Measurements from ENCODE around the gene EFNA5. TPM values are rescaled to one million over a fixed set of nuclear protein-coding genes. Genes with fewer than 3 reads are reported as not detected.

The EFNA5 gene
- total and polyA plus RNA-seq, 2 of the 8 experiments (the other 6 are each of a cell fraction or from before 2014, with no cell fraction given) = 9.6 to 21.8 TPM

DNA sequence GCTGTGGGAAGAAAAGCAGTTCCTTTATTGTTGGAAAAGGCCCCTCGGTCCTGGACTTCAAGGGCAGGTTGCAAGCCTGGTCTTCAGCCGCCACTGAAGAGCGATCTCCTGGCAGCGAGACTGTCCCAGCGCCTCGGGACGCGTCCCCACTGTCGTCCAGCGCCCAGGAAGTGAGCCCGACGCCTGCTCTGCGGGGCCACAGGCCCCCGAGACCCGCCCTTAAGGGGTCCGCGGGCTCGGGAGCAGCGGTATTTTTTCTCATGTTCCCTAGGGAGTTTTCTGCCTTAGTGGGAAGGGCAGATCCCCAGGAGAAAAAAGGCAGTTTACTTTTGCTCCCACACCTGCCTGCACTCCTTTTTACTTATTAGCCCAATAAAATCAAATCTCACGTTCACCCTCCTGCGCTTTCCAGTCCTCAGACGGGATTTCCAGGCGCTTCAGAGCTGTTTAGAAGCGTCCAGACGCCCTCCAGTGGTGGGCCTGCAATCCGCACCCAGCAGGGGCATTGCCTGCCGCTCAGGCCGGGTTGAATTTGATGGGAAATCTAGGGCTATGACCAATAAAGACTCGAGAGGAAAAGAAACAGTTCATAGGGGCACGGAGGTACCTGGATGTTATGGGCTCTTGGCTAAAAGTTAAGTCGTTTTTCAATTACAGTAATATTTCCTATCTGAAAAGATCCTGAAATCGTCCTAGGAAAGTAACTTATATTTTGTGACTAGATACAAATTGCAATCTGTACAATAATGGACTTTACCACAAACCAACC is 2.8 kb upstream of the EFNA5 start (continued):
- no peak for TF ChIP-seq ASH2L (IDR thresholded peaks at IDR 0.05; ENCODE audit: low read length)
- 0 out of 4 replicates have a peak, but pooled peaks of 1 of the 2 experiments have one; percentile 16 for TF ChIP-seq SIN3A (conservative IDR thresholded peaks at IDR 0.05 in 1 of 2, IDR thresholded peaks at IDR 0.05 in 1 of 2; ENCODE audit: low read depth in 1 of 2, low read length in 2 of 2)
- no peak for TF ChIP-seq MAFK (IDR thresholded peaks at IDR 0.05; ENCODE audit: low read depth, low read length)
- no peak for TF ChIP-seq KDM4A (IDR thresholded peaks at IDR 0.05; ENCODE audit: low read depth, low read length, severe bottlenecking)
- peak; percentile 83 for TF ChIP-seq CHD2 (IDR thresholded peaks at IDR 0.05; ENCODE audit: low read length)
- TF ChIP-seq, protein P1, sequence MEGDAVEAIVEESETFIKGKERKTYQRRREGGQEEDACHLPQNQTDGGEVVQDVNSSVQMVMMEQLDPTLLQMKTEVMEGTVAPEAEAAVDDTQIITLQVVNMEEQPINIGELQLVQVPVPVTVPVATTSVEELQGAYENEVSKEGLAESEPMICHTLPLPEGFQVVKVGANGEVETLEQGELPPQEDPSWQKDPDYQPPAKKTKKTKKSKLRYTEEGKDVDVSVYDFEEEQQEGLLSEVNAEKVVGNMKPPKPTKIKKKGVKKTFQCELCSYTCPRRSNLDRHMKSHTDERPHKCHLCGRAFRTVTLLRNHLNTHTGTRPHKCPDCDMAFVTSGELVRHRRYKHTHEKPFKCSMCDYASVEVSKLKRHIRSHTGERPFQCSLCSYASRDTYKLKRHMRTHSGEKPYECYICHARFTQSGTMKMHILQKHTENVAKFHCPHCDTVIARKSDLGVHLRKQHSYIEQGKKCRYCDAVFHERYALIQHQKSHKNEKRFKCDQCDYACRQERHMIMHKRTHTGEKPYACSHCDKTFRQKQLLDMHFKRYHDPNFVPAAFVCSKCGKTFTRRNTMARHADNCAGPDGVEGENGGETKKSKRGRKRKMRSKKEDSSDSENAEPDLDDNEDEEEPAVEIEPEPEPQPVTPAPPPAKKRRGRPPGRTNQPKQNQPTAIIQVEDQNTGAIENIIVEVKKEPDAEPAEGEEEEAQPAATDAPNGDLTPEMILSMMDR (IDR thresholded peaks at IDR 0.05; ENCODE audit: control extremely low read depth in 1 of 3, insufficient read depth in 1 of 3, low read depth in 1 of 3, low read length in 3 of 3) = peak; percentile 87 to 96 (median 91)
- no peak for TF ChIP-seq SRF (IDR thresholded peaks at IDR 0.05; ENCODE audit: low read depth, low read length)
- TF ChIP-seq TAF7 (optimal IDR thresholded peaks at IDR 0.05; ENCODE audit: borderline replicate concordance, low read depth, low read length) = no peak
- TF ChIP-seq CBX8 (IDR thresholded peaks at IDR 0.05; ENCODE audit: borderline replicate concordance, low read depth, low read length) = no peak
- TF ChIP-seq TEAD4 (IDR thresholded peaks at IDR 0.05; ENCODE audit: low read depth, low read length) = peak; percentile 46; the same call in 1 of the 2 replicates
- TF ChIP-seq EGR1 (IDR thresholded peaks at IDR 0.05; ENCODE audit: borderline replicate concordance, low read depth, low read length) = no peak

Data from H1 (cell line).